HEK293 (cell line): ENCODE results near the gene AK9.

Experiments
- EGR2 ChIP-seq: fragments of 450-650 bp; formaldehyde crosslinking; IDR thresholded peaks from 2 replicates; pipeline ENCODE4 v1.5.1; 2016; ENCODE audit warnings: low read depth, missing biosample characterization, missing genetic modification characterization
- FEZF1 ChIP-seq: fragments of 450-650 bp; formaldehyde crosslinking; IDR thresholded peaks from 2 replicates; pipeline ENCODE4 v1.5.1; 2016; ENCODE audit warnings: missing biosample characterization, missing genetic modification characterization
- GLIS2 ChIP-seq: fragments of 450-650 bp; formaldehyde crosslinking; IDR thresholded peaks from 2 replicates; pipeline ENCODE4 v1.5.1; 2016; ENCODE audit warnings: missing biosample characterization, missing genetic modification characterization
- YY1 ChIP-seq: fragments of 450-650 bp; formaldehyde crosslinking; IDR thresholded peaks from 2 replicates; pipeline ENCODE4 v1.5.1; 2018; ENCODE audit warnings: missing biosample characterization, missing genetic modification characterization
- ZNF114 ChIP-seq: fragments of 450-650 bp; formaldehyde crosslinking; IDR thresholded peaks from 2 replicates; pipeline ENCODE4 v1.5.0; 2017; ENCODE audit warnings: missing biosample characterization, missing genetic modification characterization
- ZNF274 ChIP-seq, 2 experiments: fragments of 200-500 bp in 1 of 2; fragments of 450-650 bp in 1 of 2; sonication (Bioruptor generic) in 1 of 2; formaldehyde crosslinking in 1 of 2; IDR thresholded peaks; 2 replicates each; pipeline versions ENCODE4 v1.5.1 to v1.6.1; 2014 to 2016; ENCODE audit warnings: borderline replicate concordance in 1 of 2, inconsistent platforms in 1 of 2, low read length in 1 of 2, missing biosample characterization in 1 of 2, missing genetic modification characterization in 1 of 2
- ZNF335 ChIP-seq: fragments of 450-650 bp; formaldehyde crosslinking; conservative IDR thresholded peaks from 2 replicates; pipeline ENCODE4 v1.5.1; 2016; ENCODE audit warnings: missing biosample characterization, missing genetic modification characterization
- ZNF747 ChIP-seq: fragments of 450-650 bp; formaldehyde crosslinking; IDR thresholded peaks from 2 replicates; pipeline ENCODE4 v1.5.1; 2016; ENCODE audit warnings: missing biosample characterization, missing genetic modification characterization
- TF ChIP-seq, protein P1 (sequence below): fragments of 450-650 bp; formaldehyde crosslinking; IDR thresholded peaks from 2 replicates; pipeline ENCODE4 v1.5.1; 2016; ENCODE audit warnings: missing biosample characterization, missing genetic modification characterization

DNA sequence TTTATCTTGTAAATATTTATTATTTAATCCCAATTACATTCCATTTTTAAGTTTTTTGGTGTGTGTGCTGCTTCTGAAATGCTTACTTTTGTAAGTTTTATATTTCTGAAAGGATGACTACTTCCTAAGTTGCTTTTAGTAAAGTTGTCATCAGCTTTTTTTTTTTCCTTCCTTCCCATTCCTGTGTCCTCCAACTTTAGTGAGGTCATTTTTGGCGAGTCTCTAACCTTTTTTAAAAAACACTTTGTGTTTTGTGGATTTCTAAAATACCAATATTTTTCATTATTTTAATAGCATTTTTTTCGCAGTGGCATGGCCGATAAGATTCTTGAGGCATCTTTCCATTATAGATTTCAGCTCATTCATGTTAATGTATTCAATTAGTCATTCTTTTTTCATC, 31.0 kb upstream of the AK9 start:
- no peak for TF ChIP-seq ZNF335 (tag by site-specific recombination)
- TF ChIP-seq, protein P1, sequence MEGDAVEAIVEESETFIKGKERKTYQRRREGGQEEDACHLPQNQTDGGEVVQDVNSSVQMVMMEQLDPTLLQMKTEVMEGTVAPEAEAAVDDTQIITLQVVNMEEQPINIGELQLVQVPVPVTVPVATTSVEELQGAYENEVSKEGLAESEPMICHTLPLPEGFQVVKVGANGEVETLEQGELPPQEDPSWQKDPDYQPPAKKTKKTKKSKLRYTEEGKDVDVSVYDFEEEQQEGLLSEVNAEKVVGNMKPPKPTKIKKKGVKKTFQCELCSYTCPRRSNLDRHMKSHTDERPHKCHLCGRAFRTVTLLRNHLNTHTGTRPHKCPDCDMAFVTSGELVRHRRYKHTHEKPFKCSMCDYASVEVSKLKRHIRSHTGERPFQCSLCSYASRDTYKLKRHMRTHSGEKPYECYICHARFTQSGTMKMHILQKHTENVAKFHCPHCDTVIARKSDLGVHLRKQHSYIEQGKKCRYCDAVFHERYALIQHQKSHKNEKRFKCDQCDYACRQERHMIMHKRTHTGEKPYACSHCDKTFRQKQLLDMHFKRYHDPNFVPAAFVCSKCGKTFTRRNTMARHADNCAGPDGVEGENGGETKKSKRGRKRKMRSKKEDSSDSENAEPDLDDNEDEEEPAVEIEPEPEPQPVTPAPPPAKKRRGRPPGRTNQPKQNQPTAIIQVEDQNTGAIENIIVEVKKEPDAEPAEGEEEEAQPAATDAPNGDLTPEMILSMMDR (tag by site-specific recombination) = no peak
- no peak for TF ChIP-seq ZNF747 (tag by site-specific recombination)
- TF ChIP-seq ZNF274 (IDR thresholded peaks at IDR 0.05; ENCODE audit: low read length) = no peak
- TF ChIP-seq ZNF274 (tag by site-specific recombination; IDR thresholded peaks at IDR 0.05; ENCODE audit: borderline replicate concordance) = no peak
- no peak for TF ChIP-seq FEZF1 (tag by site-specific recombination)
- TF ChIP-seq EGR2 (tag by site-specific recombination) = no peak
- no peak for TF ChIP-seq ZNF114 (tag by site-specific recombination)
- no peak for TF ChIP-seq GLIS2
- TF ChIP-seq YY1 (tag by site-specific recombination) = no peak
